AG04449 (cell line): ENCODE results near the gene PRKCE.

Experiments used
- CTCF ChIA-PET: fragments of 350-600 bp; formaldehyde crosslinking; extraction: SDS; loops from one replicate; lab custom pipeline; 2021; ENCODE audit warnings: antibody characterized with exemption; lab: Yijun Ruan, JAX
- POLR2A ChIA-PET: fragments of 400-600, 350-600 bp; formaldehyde crosslinking; extraction: SDS; loops from one replicate; lab custom pipeline; 2020; ENCODE audit warnings: antibody characterized with exemption, inconsistent platforms; lab: Yijun Ruan, JAX
- DNase-seq: peaks from one replicate; pipeline ENCODE4 v3.0.0-alpha.2; 2010; ENCODE audit warnings: low read depth, low spot score
- H3K4me3 ChIP-seq: 2 replicates; pipeline ENCODE4 v1.5.1; 2011; ENCODE audit warnings: low read depth, mild to moderate bottlenecking, control low read depth, low read length
- TF ChIP-seq, protein P1 (sequence below): IDR thresholded peaks from one replicate; pipeline ENCODE4 v1.5.1; 2011; ENCODE audit warnings: mild to moderate bottlenecking, moderate library complexity, low read length, control low read depth, inconsistent platforms; ENCODE audit not compliant: insufficient read depth; ENCODE audit errors: missing control alignments

PRKCE gene

DNA sequence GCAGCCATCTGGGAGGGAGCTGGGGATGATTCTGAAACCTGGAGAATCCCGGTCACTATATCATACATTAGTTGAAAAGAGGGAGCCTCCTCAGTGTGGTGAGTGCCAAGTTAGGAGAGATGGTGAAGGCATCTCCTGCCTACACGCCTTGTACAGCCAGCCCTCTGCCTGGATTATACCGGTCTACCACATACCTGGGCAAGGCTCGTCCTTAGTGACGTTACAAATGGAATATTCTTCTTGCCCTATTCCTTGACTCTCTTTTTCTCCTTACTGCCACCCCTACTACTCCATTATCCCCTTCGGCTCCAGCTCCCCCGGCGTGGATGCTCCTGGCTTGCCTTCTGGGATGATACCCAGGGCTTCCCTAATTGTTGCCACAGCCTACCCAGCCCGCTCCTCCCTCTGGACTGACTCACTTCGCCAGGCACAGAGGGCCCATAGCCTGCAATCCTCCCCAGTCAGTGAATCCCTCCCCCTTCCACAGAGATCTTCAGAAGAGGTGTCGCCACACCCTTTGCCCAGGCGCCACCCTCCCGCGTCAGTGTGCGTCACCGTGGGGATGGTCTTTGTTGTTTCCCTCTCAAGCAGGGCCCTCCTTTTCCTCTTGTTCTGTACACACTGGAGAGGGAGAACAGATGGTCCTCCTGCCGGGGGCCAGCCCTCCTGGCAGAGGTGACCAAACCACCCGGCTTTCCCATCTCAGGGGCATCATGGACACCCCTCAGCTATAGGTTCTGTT is 530.5 kb downstream of the PRKCE start:
- no peak for DNase-seq
- TF ChIP-seq, protein P1, sequence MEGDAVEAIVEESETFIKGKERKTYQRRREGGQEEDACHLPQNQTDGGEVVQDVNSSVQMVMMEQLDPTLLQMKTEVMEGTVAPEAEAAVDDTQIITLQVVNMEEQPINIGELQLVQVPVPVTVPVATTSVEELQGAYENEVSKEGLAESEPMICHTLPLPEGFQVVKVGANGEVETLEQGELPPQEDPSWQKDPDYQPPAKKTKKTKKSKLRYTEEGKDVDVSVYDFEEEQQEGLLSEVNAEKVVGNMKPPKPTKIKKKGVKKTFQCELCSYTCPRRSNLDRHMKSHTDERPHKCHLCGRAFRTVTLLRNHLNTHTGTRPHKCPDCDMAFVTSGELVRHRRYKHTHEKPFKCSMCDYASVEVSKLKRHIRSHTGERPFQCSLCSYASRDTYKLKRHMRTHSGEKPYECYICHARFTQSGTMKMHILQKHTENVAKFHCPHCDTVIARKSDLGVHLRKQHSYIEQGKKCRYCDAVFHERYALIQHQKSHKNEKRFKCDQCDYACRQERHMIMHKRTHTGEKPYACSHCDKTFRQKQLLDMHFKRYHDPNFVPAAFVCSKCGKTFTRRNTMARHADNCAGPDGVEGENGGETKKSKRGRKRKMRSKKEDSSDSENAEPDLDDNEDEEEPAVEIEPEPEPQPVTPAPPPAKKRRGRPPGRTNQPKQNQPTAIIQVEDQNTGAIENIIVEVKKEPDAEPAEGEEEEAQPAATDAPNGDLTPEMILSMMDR, result no peak
- H3K4me3 ChIP-seq, result no peak overlapping the region
- POLR2A ChIA-PET, result no interaction called here
- CTCF ChIA-PET, result interaction anchor here (1.9 to 2.3 kb wide), 2 partner anchors 10 to 119 kb away, joined by 6 to 11 read pairs; no protein-coding TSS in a partner anchor

DNA sequence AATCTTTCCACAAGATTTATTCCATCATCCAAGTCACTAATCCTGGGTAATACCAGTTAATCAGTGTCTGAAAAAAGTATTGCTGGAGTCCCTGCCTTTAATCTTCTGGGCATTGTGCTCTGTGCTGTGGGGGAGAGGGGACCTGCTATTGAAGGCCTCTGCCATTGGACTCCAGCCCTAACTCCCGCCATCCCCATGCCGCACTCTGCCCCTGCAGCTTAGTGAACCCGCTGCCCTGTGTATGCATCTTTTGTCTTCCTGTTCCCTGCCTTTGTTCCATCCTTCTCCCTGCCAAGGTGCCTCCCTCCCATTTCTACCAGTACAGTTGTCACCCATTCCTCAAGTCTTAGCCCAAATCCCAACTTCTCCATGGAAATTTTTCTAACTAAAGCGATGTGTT is 532.0 kb downstream of the PRKCE start:
- no peak for DNase-seq
- POLR2A ChIA-PET, result no interaction called here
- TF ChIP-seq, protein P1, result no peak
- no peak overlapping the region for H3K4me3 ChIP-seq
- CTCF ChIA-PET, result no interaction called here

DNA sequence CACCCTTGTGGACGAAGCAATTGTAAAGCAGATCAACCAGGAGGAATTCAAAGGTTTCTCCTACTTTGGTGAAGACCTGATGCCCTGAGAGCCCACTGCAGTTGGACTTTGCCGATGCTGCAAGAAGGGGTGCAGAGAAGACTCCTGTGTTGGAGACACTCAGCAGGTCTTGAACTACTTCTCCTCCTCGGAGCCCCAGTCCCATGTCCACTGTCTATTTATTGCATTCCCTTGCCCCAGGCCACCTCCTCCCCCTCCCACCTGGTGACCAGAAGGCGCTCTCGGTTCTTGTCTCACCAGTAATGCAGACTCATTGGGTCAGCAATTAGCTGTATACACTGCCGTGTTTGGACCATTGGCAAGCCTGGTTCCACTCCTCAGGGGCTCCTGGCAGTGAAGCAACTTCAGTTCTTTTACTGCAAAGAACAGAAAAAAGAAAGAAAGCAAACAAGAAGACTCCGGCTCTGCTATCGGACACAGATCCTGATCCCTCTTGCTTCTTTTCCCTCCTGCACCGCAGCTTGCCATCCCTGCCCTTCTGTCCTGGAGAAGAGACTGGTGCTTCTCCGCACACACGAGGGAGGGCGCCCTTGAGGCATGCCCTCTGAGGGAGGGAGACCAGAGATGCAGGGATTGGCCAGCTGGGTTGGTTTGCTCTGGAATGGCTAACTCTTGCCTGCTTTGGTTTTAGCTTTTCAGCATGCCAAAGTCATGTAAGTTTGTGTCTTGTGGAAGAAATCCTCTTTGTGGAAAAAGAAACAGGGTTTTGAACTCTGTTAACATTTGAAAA is 533.5 kb downstream of the PRKCE start:
- CTCF ChIA-PET, result interaction anchor here (2.0 kb wide), 1 partner anchor 9 kb away, joined by 6 read pairs; no protein-coding TSS in a partner anchor
- POLR2A ChIA-PET, result no interaction called here
- DNase-seq, result no peak
- no peak overlapping the region for H3K4me3 ChIP-seq
- TF ChIP-seq, protein P1, result no peak

DNA sequence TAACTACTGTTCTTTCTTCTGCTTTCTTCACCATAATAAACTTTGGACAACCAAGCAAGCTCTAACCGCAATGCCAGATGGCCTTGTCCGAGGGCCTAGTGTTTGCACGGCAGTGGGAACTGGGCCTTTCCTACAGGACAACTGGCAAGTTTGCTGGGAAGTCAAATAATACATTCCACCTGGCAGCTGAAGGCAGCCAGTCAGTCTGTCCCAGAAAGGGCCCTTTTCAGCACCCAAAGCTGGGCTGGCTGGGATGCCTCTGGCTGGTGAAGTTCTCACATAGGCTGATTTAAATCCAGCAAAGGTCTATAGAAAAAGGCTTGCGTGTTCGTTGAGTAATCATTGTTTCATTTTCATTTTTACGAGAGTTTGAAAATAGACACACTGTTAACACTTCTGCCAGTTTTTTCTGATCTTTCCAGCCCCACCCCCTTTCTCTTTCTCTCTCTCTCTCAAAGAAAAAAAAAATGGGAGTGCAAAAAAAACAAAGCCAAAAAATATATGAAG is 535.7 kb downstream of the PRKCE start:
- POLR2A ChIA-PET, result no interaction called here
- DNase-seq, result no peak
- CTCF ChIA-PET, result interaction anchor here (0.9 to 1.5 kb wide), 3 partner anchors 18 to 122 kb away, joined by 3 read pairs; no protein-coding TSS in a partner anchor
- H3K4me3 ChIP-seq, result no peak overlapping the region; the same call in 1 of the 2 replicates
- TF ChIP-seq, protein P1, result no peak

DNA sequence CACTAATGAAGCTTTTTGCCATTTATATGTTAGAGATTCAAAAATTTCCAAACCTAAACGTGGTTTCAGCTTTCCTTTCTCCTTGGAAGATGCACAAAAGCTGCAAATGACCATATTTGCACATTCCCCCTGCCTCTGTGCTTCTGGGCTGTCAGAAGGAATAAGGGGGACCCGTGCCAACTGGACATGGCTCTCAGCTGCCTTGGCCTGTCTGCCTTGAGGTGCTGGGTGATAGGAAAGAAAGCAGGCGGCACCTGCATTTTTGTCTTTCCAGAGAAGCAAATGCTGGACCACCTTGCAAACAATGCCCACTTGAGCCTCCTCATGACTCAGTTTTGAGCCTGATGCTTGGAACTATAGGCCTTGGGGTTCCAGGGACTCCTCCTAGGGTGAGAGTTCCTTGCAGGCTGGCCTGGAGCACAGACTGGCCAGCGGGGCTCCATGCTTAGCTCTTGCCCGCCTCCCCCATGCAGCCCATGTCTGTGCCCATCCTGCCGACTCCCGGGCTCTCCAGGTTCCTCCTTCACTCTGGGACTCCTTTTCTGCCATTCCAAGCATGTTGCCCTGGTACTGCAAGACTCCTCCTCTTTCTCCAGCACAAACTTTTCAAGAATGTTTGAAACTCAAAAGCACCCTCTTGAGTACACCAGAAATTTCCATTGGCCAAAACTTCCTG is 536.7 kb downstream of the PRKCE start:
- no peak overlapping the region for H3K4me3 ChIP-seq
- TF ChIP-seq, protein P1, result no peak
- ChIA-PET POLR2A (no interaction called here), CTCF (interaction anchor here (0.9 to 1.1 kb wide), 2 partner anchors 60 to 123 kb away, joined by 3 read pairs; no protein-coding TSS in a partner anchor)
- DNase-seq, result no peak

DNA sequence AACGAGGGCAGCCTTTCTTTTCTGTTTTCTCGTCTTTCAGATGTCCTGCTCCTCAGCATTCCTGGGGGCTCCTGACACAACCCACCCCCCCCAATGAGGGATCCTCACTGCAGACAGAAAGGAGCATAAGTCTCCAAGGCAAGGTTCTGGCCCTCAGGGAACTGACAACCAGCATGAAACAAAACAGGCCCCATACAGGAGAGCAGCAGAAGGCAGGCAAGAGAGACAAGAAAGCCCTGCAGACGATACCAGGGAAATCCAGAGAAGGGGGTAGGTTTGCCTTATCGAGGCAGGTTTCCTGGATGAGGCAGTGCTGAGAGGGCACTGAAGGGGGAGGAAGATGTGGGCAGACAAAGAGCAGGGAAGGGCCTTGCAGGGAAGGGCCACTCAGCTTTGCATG is 541.9 kb downstream of the PRKCE start:
- TF ChIP-seq, protein P1, result no peak
- DNase-seq, result no peak
- POLR2A ChIA-PET, result no interaction called here
- H3K4me3 ChIP-seq, result no peak overlapping the region
- CTCF ChIA-PET, result no interaction called here
